ENCODE results near the gene GRM1. TPM values are rescaled to one million over a fixed set of nuclear protein-coding genes. Genes with fewer than 3 reads are reported as not detected.

The GRM1 gene
- total RNA-seq, 1 donor from 2014 or later, result 0.05 TPM

DNA sequence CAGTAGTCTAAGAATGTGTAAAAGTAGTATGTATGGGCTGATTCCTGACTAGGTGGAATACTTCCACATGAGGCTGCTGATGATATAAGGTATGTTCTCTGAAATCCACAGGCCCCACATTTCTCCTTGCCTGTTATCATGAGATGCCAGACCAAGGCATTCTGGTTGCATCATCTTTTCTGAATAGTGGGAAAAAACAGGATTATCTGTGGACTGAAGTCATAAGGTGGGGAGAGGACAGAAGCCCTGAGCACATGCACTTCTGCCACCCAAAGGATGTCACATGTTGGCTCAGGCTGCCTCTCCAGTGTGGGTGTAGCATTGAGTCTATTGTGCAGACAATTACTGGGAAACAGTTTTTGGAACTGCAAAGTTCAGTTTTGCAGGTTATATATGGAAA, 330.3 kb downstream of the GRM1 start:
- H3K4me3 ChIP-seq (ENCODE audit: insufficient read depth, low read depth, low read length), result no peak overlapping the region
- DNase-seq (ENCODE audit: low read depth) (no peak), FAIRE-seq (no peak)
- H3K79me2 ChIP-seq (ENCODE audit: insufficient read depth, low read length), result no peaks in the 10 kb centered on the region
- H3K4me3 Mint-ChIP-seq (ENCODE audit: unreplicated experiment), result no peak overlapping the region
- H3K36me3 ChIP-seq (ENCODE audit: insufficient read depth, low read length), result no peaks in the 10 kb centered on the region
- peaks cover 21% of the 10 kb centered on the region for H3K4me1 ChIP-seq (ENCODE audit: insufficient read depth, low read length)
- H3K9me3 ChIP-seq (ENCODE audit: insufficient read depth, low read depth, low read length), result no peaks in the 10 kb centered on the region
- H3K27ac ChIP-seq (ENCODE audit: low read depth, low read length), result peak overlapping the region; percentile 92
- TF ChIP-seq, protein P1, sequence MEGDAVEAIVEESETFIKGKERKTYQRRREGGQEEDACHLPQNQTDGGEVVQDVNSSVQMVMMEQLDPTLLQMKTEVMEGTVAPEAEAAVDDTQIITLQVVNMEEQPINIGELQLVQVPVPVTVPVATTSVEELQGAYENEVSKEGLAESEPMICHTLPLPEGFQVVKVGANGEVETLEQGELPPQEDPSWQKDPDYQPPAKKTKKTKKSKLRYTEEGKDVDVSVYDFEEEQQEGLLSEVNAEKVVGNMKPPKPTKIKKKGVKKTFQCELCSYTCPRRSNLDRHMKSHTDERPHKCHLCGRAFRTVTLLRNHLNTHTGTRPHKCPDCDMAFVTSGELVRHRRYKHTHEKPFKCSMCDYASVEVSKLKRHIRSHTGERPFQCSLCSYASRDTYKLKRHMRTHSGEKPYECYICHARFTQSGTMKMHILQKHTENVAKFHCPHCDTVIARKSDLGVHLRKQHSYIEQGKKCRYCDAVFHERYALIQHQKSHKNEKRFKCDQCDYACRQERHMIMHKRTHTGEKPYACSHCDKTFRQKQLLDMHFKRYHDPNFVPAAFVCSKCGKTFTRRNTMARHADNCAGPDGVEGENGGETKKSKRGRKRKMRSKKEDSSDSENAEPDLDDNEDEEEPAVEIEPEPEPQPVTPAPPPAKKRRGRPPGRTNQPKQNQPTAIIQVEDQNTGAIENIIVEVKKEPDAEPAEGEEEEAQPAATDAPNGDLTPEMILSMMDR (IDR thresholded peaks at IDR 0.05; ENCODE audit: insufficient read depth, low read depth, low read length), result no peak
- TF ChIP-seq EZH2 (IDR thresholded peaks at IDR 0.05; ENCODE audit: insufficient read depth, low read length), result no peak
- H3K4me1 Mint-ChIP-seq (ENCODE audit: low read depth, unreplicated experiment), result peaks cover 16% of the 10 kb centered on the region
- H3K27me3 Mint-ChIP-seq (ENCODE audit: low read depth, unreplicated experiment), result no peaks in the 10 kb centered on the region
- H3K9ac ChIP-seq (ENCODE audit: low read length), result no peak overlapping the region
- peak overlapping the region; percentile 66 for H3K27ac Mint-ChIP-seq (ENCODE audit: unreplicated experiment)
- peaks cover 6% of the 10 kb centered on the region for H3K27me3 ChIP-seq (ENCODE audit: insufficient read depth, low read length)
- H2AFZ ChIP-seq (ENCODE audit: low read depth, low read length), result no peak overlapping the region
- no peaks in the 10 kb centered on the region for H3K9me3 Mint-ChIP-seq (ENCODE audit: unreplicated experiment)
- no peaks in the 10 kb centered on the region for H3K36me3 Mint-ChIP-seq (ENCODE audit: low read depth, unreplicated experiment)
- no peaks in the 10 kb centered on the region for H4K20me1 ChIP-seq (ENCODE audit: insufficient read depth, low read length)
- H3K4me2 ChIP-seq (ENCODE audit: low read length), result peak overlapping the region; percentile 81

DNA sequence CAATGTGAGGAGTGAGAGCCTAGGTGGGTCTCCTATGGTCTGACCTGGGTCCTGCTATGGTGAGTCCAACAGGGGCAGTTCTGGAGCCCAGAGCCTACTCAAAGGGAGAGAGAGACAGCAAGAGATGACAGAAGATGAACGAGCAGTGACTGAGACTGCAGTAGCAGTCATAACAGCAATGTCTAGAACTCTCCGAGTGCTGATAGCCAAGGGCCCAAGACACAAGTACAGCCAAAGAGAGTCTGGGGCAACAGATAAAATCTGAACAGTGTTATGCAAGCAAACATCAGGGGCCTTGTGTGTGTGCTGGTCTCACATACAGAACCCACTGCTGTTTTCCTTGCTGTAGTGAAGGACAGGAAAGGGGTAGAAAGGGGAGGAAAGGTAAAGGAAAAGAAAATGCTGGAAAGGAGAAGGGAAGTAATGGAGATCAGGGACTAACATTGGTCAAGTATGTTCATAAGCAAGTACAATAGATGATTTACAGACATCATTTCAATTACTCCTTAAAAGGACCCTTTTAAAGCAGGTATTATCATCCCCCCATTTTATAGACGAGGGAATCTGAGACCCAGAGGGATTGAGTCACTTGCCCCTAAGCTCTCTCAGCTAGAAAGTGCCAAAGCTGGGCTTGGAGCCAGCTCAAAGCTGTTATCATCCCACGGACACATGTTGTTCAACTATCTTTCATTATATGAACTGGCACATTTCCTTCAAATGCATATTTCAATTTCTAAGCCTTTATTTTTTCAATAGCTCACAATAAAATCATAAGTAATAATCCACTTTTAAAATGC, 332.5 kb downstream of the GRM1 start:
- H3K4me3 Mint-ChIP-seq (ENCODE audit: unreplicated experiment), result no peak overlapping the region
- H3K79me2 ChIP-seq (ENCODE audit: insufficient read depth, low read length), result no peaks in the 10 kb centered on the region
- no peaks in the 10 kb centered on the region for H3K36me3 Mint-ChIP-seq (ENCODE audit: low read depth, unreplicated experiment)
- no peak overlapping the region for H3K27ac ChIP-seq (ENCODE audit: low read depth, low read length)
- DNase-seq (ENCODE audit: low read depth), result peak; percentile 32
- H3K27me3 ChIP-seq (ENCODE audit: insufficient read depth, low read length), result no peaks in the 10 kb centered on the region
- TF ChIP-seq EZH2 (IDR thresholded peaks at IDR 0.05; ENCODE audit: insufficient read depth, low read length), result no peak
- TF ChIP-seq, protein P1 (IDR thresholded peaks at IDR 0.05; ENCODE audit: insufficient read depth, low read depth, low read length), result no peak
- no peak for FAIRE-seq
- no peaks in the 10 kb centered on the region for H3K36me3 ChIP-seq (ENCODE audit: insufficient read depth, low read length)
- peaks cover 14% of the 10 kb centered on the region for H3K4me1 Mint-ChIP-seq (ENCODE audit: low read depth, unreplicated experiment)
- H3K9me3 Mint-ChIP-seq (ENCODE audit: unreplicated experiment), result no peaks in the 10 kb centered on the region
- H3K4me1 ChIP-seq (ENCODE audit: insufficient read depth, low read length), result peaks cover 21% of the 10 kb centered on the region
- no peak overlapping the region for H2AFZ ChIP-seq (ENCODE audit: low read depth, low read length)
- no peak overlapping the region for H3K4me3 ChIP-seq (ENCODE audit: insufficient read depth, low read depth, low read length)
- H3K9ac ChIP-seq (ENCODE audit: low read length), result no peak overlapping the region
- H3K9me3 ChIP-seq (ENCODE audit: insufficient read depth, low read depth, low read length), result no peaks in the 10 kb centered on the region
- H3K27ac Mint-ChIP-seq (ENCODE audit: unreplicated experiment), result no peak overlapping the region
- H3K4me2 ChIP-seq (ENCODE audit: low read length), result no peak overlapping the region
- H4K20me1 ChIP-seq (ENCODE audit: insufficient read depth, low read length), result no peaks in the 10 kb centered on the region
- H3K27me3 Mint-ChIP-seq (ENCODE audit: low read depth, unreplicated experiment), result peaks cover 3% of the 10 kb centered on the region

All from astrocyte (in vitro differentiated cells and primary cell).